GM12873 (cell line): Measurements from ENCODE around the gene WNK2.

ENCODE experiments used
- TF ChIP-seq, protein P1 (sequence below): IDR thresholded peaks from 2 replicates; pipeline ENCODE4 v1.5.1; 2012; ENCODE audit warnings: low read depth, mild to moderate bottlenecking, moderate library complexity, low read length, control low read depth; ENCODE audit not compliant: insufficient read depth; ENCODE audit errors: missing control alignments

WNK2 gene

DNA sequence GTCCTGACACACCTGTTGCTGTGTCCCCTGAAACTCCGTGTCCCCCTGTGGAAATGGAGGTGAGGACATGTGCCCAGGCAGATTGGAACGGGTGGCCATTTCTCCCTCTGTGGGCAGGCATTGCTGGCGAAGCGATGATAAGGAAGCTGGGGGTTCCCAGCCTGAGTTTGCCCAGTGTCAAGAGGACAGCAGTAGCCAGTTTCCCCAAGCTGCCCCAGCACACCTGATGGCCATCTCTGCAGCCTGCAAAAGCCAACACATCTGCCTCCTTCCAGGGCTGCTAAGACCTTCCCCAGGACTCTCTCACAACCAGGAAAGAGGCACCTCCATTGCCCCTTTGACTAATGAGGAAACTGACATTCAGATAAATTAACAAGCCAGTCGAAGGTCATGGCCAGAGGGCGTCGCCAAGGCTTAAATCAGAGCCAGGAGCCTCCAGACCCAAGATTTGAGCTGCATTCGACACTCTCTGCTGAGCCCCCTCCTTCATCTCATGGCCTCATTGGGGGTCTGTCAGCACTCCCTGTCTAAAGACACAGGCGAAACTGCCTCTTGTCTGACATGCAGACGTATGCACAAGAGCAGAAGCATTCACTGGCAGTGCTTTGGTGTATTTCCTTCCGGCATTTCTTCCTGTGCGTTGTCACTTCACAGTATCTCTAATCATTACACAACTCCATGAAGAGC, 10.4 kb upstream of the WNK2 start:
- TF ChIP-seq, protein P1, sequence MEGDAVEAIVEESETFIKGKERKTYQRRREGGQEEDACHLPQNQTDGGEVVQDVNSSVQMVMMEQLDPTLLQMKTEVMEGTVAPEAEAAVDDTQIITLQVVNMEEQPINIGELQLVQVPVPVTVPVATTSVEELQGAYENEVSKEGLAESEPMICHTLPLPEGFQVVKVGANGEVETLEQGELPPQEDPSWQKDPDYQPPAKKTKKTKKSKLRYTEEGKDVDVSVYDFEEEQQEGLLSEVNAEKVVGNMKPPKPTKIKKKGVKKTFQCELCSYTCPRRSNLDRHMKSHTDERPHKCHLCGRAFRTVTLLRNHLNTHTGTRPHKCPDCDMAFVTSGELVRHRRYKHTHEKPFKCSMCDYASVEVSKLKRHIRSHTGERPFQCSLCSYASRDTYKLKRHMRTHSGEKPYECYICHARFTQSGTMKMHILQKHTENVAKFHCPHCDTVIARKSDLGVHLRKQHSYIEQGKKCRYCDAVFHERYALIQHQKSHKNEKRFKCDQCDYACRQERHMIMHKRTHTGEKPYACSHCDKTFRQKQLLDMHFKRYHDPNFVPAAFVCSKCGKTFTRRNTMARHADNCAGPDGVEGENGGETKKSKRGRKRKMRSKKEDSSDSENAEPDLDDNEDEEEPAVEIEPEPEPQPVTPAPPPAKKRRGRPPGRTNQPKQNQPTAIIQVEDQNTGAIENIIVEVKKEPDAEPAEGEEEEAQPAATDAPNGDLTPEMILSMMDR, result no peak

DNA sequence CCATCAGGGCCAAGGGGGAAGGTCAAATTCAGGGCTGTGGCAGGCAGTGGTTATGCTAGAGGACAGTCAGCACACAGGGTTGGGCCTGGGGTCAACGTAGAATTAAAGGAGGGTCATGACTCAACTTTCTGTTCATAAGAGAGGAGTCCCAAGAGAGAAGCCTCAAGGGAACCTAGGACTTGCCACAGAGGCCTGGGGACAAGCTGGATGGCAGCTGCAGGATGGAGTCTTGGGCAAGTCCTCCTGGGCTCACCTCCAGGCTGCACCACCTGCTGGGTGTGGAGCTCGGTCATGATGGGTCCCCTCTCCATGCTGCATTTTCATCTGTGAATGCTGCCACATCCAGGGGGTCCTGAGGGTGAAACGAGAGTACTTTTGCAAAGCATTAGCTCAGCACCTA, 9.0 kb upstream of the WNK2 start:
- TF ChIP-seq, protein P1, result no peak

DNA sequence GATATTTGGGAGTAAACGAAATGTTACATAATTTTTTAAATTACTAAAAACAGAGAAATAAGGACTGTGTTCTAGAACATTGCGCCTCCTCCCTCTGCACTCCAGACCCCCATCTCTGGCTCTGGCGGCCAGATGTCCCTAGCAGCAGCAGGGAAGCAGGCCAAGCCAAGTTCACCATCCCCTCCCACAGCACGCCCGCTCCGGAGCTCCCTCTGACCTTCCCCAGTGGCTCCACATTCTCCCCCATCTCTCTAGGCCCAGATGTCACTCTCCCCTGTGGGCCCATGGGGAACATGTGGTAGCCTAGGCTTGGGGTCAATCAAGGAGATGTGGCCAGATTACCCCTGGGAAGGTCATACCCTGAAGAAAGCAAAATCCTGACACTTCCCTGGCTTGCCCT, 6.3 kb upstream of the WNK2 start:
- TF ChIP-seq, protein P1, result no peak

DNA sequence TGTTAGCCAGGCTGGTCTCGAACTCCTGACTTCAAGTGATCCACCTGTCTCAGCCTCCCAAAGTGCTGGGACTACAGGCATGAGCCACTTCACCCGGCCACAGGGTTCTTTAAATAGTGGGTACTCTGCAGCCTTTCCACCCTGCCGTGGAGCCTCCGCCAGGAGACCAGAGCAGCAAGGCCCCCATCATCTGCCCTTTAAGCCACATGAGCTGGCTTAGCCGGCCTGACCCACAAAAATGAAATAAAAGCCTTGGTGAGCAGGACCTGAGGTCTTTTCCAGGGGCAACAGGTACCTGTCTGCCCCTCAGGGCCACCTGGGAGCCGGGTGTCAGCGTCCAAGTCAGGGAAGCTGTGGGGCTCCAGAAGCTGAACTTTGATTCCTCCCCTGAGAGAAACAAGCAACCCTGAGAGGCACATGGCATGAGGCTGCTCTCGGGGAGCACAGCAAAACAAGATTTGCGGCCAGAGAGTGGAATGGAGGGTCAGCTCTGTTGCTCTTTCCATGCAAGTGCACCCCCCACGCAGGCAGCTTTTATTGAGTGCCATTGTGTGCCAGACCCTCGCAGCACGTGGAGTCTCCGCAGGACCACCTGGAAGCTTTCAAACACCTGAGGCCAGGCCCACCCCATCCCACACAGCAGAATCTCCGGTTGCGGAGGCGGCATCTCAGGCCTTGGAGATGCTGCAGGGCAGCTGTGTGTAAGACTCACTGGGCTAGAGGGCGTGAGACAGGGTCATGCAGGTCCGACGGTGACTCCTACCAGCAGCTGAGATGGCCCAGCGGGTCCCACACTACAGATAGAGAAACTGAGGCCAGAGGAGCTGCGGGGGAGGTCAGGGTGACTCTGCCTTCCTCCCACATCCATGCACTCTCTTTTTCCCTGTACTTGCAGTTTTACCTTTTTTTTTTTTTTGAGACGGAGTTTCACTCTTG, 4.8 kb upstream of the WNK2 start:
- TF ChIP-seq, protein P1, result no peak

DNA sequence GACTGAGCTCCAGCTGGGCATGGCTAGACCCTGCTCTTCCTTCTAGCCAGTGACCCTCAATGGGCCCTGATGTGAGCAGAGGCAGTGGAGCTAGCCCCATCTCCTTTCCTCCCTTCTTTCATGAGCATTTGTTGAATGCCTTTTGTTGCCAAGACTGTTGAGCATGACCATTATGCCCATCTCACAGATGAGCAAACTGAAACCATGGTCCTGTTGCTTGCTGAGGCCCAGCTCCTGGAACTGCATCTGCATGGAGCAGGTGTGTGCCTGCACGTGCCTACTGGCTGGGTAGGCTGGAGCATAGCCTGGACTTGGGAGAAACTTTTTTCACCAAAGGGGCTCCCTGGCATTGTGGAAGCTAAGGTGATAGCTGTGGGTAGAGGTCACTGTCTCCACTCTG, 3.0 kb upstream of the WNK2 start:
- TF ChIP-seq, protein P1, result no peak

DNA sequence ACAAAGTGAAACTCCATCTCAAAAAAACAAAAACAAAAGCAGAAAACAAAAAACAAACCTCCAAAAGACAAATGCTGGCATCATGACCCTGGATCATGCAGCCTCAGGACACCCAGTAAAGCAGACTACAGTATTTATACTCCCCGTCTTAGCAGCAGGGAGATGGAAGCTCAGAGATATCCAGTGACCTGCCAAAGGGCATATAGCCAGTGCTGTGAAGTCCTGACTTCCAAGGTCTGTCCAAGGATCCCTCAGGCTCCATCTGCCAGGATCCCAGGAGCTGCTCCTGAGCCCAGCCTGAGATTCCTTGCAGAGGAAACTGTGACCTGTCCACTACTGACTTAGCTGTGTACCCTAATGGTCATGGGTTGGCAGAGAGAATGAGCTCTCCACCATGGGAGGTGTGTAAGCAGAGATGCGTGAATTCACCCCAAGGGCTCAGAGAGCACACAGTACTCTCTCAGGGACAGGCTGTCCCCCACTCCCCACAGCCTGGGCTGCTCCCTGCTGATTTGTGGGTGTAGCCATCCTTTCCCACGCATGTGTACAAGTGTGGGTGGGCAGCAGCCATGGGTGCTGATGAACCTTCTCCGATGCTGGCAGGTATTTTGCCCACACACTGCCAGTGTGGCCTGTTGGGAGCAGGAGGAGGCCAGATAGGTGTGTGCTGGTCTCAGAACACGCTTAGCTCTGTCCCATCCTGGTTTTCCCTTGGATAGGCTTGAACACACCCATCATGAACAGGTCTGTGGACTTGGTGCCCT, 2.1 kb upstream of the WNK2 start:
- TF ChIP-seq, protein P1, result no peak

DNA sequence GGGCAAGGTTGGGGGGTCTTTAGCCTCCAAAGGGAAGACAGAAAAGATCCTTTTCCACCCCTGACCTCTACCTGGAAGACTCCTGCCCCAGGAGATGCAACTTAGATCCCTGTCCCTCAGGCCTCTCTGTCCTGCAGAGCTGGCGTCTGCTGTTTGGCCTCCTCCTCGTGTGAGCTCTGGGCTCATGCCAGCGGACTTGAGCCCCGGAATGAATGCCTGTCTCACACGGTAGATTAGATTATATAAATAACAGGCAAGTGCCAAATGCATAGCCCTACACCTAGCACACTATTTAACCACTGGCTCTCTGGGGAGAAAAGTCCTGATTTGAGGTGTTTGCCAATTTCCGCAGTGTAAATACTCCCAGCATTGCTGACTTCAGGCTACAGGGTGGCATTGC, 1.4 kb upstream of the WNK2 start:
- TF ChIP-seq, protein P1, result no peak
